Measurements from ENCODE around the gene SOD1.

DNA sequence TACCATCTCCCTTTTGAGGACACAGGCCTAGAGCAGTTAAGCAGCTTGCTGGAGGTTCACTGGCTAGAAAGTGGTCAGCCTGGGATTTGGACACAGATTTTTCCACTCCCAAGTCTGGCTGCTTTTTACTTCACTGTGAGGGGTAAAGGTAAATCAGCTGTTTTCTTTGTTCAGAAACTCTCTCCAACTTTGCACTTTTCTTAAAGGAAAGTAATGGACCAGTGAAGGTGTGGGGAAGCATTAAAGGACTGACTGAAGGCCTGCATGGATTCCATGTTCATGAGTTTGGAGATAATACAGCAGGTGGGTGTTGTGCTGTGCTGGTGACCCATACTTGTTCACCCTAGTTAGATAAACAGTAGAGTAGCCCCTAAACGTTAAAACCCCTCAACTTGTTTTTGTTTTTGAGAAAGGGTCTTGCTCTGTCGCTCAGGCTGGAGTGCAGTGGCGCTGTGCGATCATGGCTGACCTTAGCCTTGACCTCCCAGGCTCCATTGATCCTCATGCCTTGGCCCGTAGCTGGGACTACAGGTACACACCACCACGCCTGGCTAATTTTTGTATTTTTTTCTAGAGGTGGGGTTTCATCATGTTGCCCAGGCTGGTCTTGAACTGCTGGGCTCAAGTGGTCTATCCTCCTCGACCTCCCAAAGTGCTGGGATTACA, 4.2 kb downstream of the SOD1 start:
- TF ChIP-seq, protein P1, sequence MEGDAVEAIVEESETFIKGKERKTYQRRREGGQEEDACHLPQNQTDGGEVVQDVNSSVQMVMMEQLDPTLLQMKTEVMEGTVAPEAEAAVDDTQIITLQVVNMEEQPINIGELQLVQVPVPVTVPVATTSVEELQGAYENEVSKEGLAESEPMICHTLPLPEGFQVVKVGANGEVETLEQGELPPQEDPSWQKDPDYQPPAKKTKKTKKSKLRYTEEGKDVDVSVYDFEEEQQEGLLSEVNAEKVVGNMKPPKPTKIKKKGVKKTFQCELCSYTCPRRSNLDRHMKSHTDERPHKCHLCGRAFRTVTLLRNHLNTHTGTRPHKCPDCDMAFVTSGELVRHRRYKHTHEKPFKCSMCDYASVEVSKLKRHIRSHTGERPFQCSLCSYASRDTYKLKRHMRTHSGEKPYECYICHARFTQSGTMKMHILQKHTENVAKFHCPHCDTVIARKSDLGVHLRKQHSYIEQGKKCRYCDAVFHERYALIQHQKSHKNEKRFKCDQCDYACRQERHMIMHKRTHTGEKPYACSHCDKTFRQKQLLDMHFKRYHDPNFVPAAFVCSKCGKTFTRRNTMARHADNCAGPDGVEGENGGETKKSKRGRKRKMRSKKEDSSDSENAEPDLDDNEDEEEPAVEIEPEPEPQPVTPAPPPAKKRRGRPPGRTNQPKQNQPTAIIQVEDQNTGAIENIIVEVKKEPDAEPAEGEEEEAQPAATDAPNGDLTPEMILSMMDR (IDR thresholded peaks at IDR 0.05): no peak
- no peak for TF ChIP-seq POLR2A (IDR thresholded peaks at IDR 0.05)
- no peak for TF ChIP-seq POLR2AphosphoS5 (IDR thresholded peaks at IDR 0.05)

All from prostate gland (tissue), 2 donors.